HL-60 (cell line): ENCODE data around the gene TOMM34.

ENCODE experiments used
- DNase-seq, 2 experiments: peaks; one replicate each; pipeline ENCODE4 v3.0.0-alpha.2; 2010 to 2020; ENCODE audit warnings: low read depth in 1 of 2, low spot score in 1 of 2
- H3K27ac ChIP-seq: fragments of 250-450 bp; sonication (Bioruptor Pico); replicated peaks from 2 replicates; pipeline ENCODE4 v1.5.1; 2020; ENCODE audit warnings: mild to moderate bottlenecking, moderate library complexity
- H3K27me3 ChIP-seq: fragments of 250-450 bp; sonication (Bioruptor Pico); 2 replicates; pipeline ENCODE4 v1.5.1; 2021; ENCODE audit warnings: mild to moderate bottlenecking, moderate library complexity; ENCODE audit not compliant: insufficient read depth, poor library complexity, severe bottlenecking
- H3K4me3 ChIP-seq: replicated peaks from 2 replicates; pipeline ENCODE4 v1.5.1; 2011; ENCODE audit warnings: mild to moderate bottlenecking, control low read depth, low read length; ENCODE audit not compliant: insufficient read depth
- CTCF ChIP-seq: IDR thresholded peaks from one replicate; pipeline ENCODE4 v1.5.1; 2011; ENCODE audit warnings: low read length, control low read depth, inconsistent platforms; ENCODE audit not compliant: insufficient read depth
- GABPA ChIP-seq: IDR thresholded peaks from 2 replicates; pipeline ENCODE4 v1.6.1; 2012; ENCODE audit warnings: low read depth
- POLR2AphosphoS5 ChIP-seq: IDR thresholded peaks from 2 replicates; pipeline ENCODE4 v1.6.1; 2012; ENCODE audit warnings: low read depth
- REST ChIP-seq: IDR thresholded peaks from 2 replicates; pipeline ENCODE4 v1.6.1; 2012; ENCODE audit warnings: low read depth; ENCODE audit not compliant: insufficient replicate concordance
- SPI1 ChIP-seq: IDR thresholded peaks from 2 replicates; pipeline ENCODE4 v1.6.1; 2012; ENCODE audit warnings: low read depth, mild to moderate bottlenecking, borderline replicate concordance

The TOMM34 gene

GRCh38 chr20:44936510-44936909 is 23.7 kb downstream of the TOMM34 start:
- no peaks in the 10 kb centered on the region for H3K27me3 ChIP-seq
- no peak for DNase-seq
- TF ChIP-seq GABPA (no peak), SPI1 (no peak), POLR2AphosphoS5 (no peak), REST (no peak), CTCF (no peak)
- H3K4me3 ChIP-seq = no peak overlapping the region
- H3K27ac ChIP-seq = no peak overlapping the region

GRCh38 chr20:44932916-44933315 is 27.3 kb downstream of the TOMM34 start:
- no peak for DNase-seq
- Histone ChIP-seq H3K27me3 (no peaks in the 10 kb centered on the region), H3K27ac (no peak overlapping the region), H3K4me3 (no peak overlapping the region)
- TF ChIP-seq GABPA (no peak), POLR2AphosphoS5 (no peak), CTCF (no peak), REST (no peak), SPI1 (no peak)

GRCh38 chr20:44931911-44932310 is 28.3 kb downstream of the TOMM34 start:
- Histone ChIP-seq H3K27ac (no peak overlapping the region), H3K27me3 (no peaks in the 10 kb centered on the region), H3K4me3 (no peak overlapping the region)
- DNase-seq = no peak
- TF ChIP-seq CTCF (no peak), GABPA (no peak), REST (no peak), SPI1 (no peak), POLR2AphosphoS5 (no peak)
